ACC112 (cell line): ENCODE measurements around the gene BCAS3.

Source experiments
- H2AFZ ChIP-seq: fragments of 200-600 bp; sonication (generic); one replicate; pipeline ENCODE4 v1.6.0; 2017; ENCODE audit warnings: antibody characterized with exemption, low read length; ENCODE audit not compliant: unreplicated experiment
- H3K27ac ChIP-seq: fragments of 200-600 bp; sonication (generic); 2 replicates; pipeline ENCODE4 v1.5.1; 2014; ENCODE audit warnings: low read depth, mild to moderate bottlenecking, antibody characterized with exemption, low read length, moderate library complexity
- H3K27me3 ChIP-seq: fragments of 200-600 bp; sonication (generic); 2 replicates; pipeline ENCODE4 v1.6.1; 2014; ENCODE audit warnings: mild to moderate bottlenecking, antibody characterized with exemption, low read length, moderate library complexity, mixed read lengths; ENCODE audit not compliant: insufficient read depth
- H3K36me3 ChIP-seq: fragments of 200-600 bp; sonication (generic); 2 replicates; pipeline ENCODE4 v1.6.1; 2016; ENCODE audit warnings: mild to moderate bottlenecking, antibody characterized with exemption, low read length, moderate library complexity, mixed read lengths; ENCODE audit not compliant: insufficient read depth
- H3K4me1 ChIP-seq: fragments of 200-600 bp; sonication (generic); one replicate; pipeline ENCODE4 v1.6.1; 2016; ENCODE audit warnings: low read length, mixed read lengths; ENCODE audit not compliant: insufficient read depth, unreplicated experiment, control insufficient read depth
- H3K4me3 ChIP-seq: fragments of 200-600 bp; sonication (generic); 2 replicates; pipeline ENCODE4 v1.5.1; 2014; ENCODE audit warnings: mild to moderate bottlenecking, low read depth, low read length
- H3K79me2 ChIP-seq: fragments of 200-600 bp; sonication (generic); one replicate; pipeline ENCODE4 v1.6.0; 2016; ENCODE audit warnings: low read length; ENCODE audit not compliant: control insufficient read depth, unreplicated experiment, insufficient read depth

The BCAS3 gene

DNA sequence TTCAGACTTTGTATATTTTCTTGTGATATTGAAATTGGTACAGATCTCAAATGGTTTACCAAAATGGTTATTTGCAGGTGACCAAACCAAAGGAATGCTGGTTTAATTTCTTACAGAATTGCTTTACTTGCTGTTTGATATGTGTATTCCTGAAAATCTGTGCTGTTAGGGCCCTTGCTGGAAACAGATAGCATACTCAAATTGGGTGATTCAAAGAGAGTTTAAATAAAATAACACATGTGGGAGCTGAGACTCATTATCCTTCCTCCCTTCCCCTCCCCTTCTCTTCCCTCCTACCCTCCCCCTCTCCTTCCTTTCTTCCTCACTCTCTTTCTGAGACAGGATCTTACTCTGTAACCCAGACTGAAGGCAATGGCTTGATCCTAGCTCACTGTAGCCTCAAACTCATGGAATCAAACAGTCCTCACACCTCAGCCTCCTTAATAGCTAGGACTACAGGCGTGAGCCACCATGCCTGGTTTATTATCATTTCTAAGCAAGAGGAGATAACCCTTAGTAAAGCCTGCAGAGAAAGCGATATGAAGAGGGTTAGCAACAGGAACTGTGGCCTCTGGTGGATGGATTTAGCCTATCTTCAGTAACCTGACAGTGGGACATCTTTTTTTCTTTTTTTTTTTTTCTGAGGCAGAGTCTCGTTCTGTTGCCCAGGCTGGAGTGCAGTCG is 141.9 kb downstream of the BCAS3 start:
- no peak overlapping the region for H2AFZ ChIP-seq
- H3K36me3 ChIP-seq, result no peaks in the 10 kb centered on the region
- H3K79me2 ChIP-seq, result no peaks in the 10 kb centered on the region
- no peaks in the 10 kb centered on the region for H3K27me3 ChIP-seq
- peaks cover 14% of the 10 kb centered on the region for H3K4me1 ChIP-seq
- H3K27ac ChIP-seq, result no peak overlapping the region
- no peak overlapping the region for H3K4me3 ChIP-seq

DNA sequence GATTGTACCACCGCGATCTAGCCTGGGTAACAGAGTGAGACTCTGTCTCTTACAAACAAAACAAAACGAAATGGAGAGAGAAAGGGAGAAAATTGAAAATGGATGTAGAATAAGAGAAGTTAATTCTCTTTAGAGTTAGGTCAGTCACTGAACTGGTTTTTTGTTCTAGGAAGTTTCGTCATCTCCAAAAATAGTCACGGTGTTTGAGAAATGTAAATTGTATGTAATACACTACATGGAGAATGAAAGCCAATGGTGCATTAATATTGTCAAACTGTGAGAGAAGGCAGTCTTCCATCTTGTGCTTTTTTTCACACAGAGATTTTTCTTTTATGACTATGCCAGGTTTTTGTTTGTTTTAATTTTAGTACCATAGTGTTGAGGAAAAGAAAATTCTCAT is 145.9 kb downstream of the BCAS3 start:
- Histone ChIP-seq H3K79me2 (no peaks in the 10 kb centered on the region), H3K27me3 (no peaks in the 10 kb centered on the region), H3K27ac (no peak overlapping the region), H3K4me3 (no peak overlapping the region), H3K4me1 (no peaks in the 10 kb centered on the region), H3K36me3 (no peaks in the 10 kb centered on the region), H2AFZ (no peak overlapping the region)

DNA sequence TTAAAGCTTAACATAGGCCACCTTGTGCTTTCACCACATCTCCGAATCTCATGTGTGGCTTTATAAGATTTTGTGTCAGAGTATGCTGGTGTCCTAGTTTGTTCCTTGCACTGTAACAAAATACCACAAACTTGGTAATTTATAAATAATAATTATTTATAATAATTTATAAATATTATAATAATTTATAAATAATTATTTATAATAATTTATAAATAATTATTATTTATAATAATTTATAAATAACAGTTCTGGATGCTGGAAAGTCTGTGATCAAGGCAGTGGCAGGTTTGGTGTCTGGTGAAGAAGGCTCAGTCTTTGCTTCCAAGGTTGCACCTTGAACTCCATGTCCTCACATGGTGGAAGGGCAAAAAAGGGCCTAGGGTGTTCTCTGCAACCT is 147.7 kb downstream of the BCAS3 start:
- Histone ChIP-seq H3K27me3 (no peaks in the 10 kb centered on the region), H3K4me3 (no peak overlapping the region), H3K4me1 (no peaks in the 10 kb centered on the region), H3K79me2 (no peaks in the 10 kb centered on the region), H2AFZ (no peak overlapping the region), H3K36me3 (no peaks in the 10 kb centered on the region), H3K27ac (no peak overlapping the region)

DNA sequence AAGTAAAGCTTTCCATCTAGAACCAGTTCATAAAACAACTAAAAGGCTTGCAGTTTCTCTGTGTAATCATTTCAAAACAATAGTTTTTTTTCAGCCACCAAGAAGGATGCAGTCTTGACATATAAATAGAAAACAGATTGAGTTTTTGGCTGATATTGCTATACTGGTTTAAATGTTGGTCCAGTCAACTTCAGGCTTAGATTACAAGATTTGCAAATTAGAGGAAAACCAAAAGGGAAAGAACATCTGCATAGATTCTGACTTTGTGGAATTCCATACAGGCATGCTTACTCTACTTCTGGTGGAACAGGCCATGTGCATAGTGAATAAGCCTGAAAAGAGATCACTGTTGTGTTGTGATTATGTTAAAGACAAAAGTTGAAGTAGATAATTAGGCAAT is 150.3 kb downstream of the BCAS3 start:
- Histone ChIP-seq H3K27ac (no peak overlapping the region), H3K36me3 (no peaks in the 10 kb centered on the region), H3K79me2 (no peaks in the 10 kb centered on the region), H3K27me3 (no peaks in the 10 kb centered on the region), H2AFZ (no peak overlapping the region), H3K4me1 (no peaks in the 10 kb centered on the region), H3K4me3 (no peak overlapping the region)

DNA sequence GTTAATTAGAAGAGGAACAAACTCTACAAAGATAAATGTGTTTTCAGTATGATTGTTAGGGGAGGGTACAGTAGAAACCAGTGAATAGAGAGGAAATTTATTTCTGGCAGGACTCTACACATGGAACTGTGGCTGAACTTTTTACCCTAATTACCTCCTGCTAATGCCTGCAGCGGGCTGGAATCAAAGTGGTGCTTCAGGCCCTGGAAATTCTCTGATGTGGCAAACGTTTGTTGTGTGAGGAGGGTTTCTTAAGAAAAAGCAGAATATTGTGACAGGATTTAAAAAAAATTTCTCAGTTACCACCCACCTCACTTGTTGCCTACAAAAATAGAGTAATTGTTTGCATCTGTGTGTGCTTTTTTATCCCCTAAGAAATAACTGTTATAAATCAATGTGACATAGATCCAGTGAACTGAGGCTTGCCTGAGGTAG is 154.5 kb downstream of the BCAS3 start:
- H2AFZ ChIP-seq, result no peak overlapping the region

DNA sequence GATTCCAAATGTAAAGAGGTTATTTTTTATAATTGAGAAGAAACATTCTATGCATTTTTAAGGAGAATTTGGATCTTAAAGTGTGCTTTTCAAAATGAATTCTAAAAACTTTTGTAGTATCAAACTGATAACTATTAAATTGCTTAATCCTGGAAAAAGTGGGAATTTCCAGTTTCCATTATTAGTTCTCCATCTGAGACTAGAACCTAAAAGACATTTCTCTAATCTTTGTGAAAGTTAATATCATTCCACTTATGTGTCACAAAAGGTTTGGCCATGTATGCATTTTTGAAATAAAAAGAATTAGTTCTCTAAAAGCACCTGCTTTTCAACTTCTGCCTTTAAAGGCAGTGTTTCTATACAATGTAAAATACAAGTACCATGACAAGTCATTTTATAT is 155.0 kb downstream of the BCAS3 start:
- Histone ChIP-seq H3K27me3 (no peaks in the 10 kb centered on the region), H3K27ac (no peak overlapping the region), H3K36me3 (no peaks in the 10 kb centered on the region), H2AFZ (no peak overlapping the region), H3K4me3 (no peak overlapping the region), H3K79me2 (no peaks in the 10 kb centered on the region), H3K4me1 (no peaks in the 10 kb centered on the region)

More for the DNA sequence above, 154.5 kb downstream of the BCAS3 start:
- Histone ChIP-seq H3K36me3 (no peaks in the 10 kb centered on the region), H3K4me1 (no peaks in the 10 kb centered on the region), H3K79me2 (no peaks in the 10 kb centered on the region), H3K4me3 (no peak overlapping the region), H3K27ac (no peak overlapping the region), H3K27me3 (no peaks in the 10 kb centered on the region)

DNA sequence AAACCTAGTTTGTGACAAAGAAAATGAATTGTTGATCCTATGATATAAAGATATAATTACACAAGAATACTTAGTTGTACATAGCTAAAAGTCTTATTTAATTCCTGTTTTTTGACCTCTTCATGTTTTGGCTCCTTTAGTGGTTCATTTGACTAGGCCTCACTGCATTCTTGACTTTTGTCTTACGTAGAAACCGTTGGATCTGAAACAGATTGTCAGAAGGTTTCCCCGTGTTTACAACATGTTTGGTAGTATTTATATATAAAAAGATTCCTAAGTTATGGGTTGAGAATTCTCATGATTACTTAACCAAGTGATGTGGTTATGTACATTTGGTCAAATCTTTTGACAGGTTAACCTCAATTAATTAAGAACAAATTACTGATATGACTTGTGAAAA is 162.8 kb downstream of the BCAS3 start:
- Histone ChIP-seq H3K4me1 (no peaks in the 10 kb centered on the region), H3K4me3 (no peak overlapping the region), H3K27me3 (no peaks in the 10 kb centered on the region), H3K79me2 (no peaks in the 10 kb centered on the region), H2AFZ (no peak overlapping the region), H3K27ac (no peak overlapping the region), H3K36me3 (no peaks in the 10 kb centered on the region)

DNA sequence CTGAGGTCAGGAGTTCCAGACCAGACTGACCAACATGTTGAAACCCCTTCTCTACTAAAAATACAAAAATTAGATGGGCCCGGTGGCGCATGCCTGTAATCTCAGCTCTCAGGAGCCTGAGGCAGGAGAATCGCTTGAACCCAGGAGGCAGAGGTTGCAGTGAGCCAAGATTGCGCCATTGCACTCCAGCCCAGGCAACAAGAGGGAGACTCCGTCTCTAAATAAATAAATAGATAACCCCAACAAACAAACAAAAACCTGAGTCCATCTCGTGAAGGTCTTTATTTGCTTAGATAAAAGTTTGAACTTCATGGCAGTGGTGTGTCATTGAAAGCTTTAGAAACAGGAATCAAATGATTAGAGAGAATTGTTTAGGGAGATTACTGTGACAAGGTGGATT is 167.4 kb downstream of the BCAS3 start:
- Histone ChIP-seq H3K79me2 (no peaks in the 10 kb centered on the region), H3K36me3 (no peaks in the 10 kb centered on the region), H3K27ac (no peak overlapping the region), H3K4me1 (no peaks in the 10 kb centered on the region), H3K27me3 (no peaks in the 10 kb centered on the region), H3K4me3 (no peak overlapping the region), H2AFZ (no peak overlapping the region)

DNA sequence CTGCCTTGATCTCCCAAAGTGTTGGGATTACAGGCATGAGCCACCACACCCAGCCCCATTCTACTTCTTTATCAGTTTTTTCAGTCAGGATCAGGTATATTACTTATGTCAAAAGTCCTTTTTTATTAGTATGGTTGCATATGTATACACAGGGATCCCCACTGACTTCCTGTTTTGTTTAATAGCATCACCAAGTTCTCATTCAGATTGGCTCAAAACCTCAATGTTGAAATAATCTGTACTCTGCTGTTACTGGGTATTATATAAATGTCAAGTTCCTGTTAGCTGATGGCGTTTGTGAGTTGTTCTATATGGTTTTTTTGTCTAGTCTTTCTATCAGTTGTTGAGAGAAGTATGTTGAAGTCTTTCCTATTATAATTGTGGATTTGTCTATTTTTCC is 168.5 kb downstream of the BCAS3 start:
- Histone ChIP-seq H3K36me3 (no peaks in the 10 kb centered on the region), H3K27me3 (no peaks in the 10 kb centered on the region), H3K79me2 (no peaks in the 10 kb centered on the region), H3K27ac (no peak overlapping the region), H3K4me1 (no peaks in the 10 kb centered on the region), H2AFZ (no peak overlapping the region), H3K4me3 (no peak overlapping the region)

DNA sequence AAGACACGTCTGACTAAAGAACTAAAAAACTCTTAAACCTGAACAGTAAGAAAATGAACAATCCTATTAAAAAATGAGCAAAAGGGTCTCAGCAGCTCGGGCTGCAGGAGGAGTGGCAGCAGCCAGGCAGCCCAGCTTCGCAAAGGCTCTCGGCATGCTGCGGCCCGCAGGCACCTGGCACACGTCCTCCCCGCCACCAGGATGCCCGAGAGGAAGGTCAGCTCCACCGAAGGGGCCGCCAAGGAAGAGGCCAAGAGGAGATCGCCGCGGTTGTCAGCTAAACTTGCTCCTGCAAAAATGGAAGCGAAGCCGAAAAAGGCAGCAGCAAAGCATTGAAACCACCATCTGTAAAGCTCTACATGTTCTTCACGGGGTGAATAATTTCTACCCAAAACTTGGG is 173.5 kb downstream of the BCAS3 start:
- no peaks in the 10 kb centered on the region for H3K27me3 ChIP-seq
- H3K4me1 ChIP-seq, result no peaks in the 10 kb centered on the region
- no peak overlapping the region for H2AFZ ChIP-seq
- no peak overlapping the region for H3K27ac ChIP-seq
- H3K79me2 ChIP-seq, result no peaks in the 10 kb centered on the region
- H3K36me3 ChIP-seq, result no peaks in the 10 kb centered on the region
- H3K4me3 ChIP-seq, result no peak overlapping the region

DNA sequence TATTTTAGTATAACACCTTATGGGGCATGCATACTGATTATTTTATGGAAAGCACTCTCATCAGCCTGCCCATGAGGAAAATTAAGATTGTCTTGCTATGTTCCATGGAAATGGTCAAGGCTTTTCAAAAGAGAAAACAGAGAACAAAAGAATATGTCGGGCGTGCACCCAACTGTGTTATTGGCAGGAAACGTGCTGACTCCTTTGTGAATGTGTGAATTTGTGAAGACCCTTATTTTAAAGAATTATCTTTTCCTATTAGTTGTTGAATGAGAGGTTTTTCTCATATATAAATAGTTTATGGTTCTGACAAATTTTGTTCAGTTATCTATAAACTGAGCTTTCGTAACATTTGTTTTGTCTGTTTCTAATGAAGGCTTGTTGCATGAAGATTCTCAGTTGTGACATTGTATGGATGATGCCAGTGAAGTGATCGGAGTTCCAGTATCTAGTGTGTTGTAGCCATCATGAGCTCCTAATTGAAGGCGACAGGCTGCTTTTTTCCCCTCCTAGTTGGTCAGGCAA is 180.0 kb downstream of the BCAS3 start:
- no peaks in the 10 kb centered on the region for H3K4me1 ChIP-seq
- H2AFZ ChIP-seq, result no peak overlapping the region
- H3K4me3 ChIP-seq, result no peak overlapping the region
- no peaks in the 10 kb centered on the region for H3K27me3 ChIP-seq
- H3K79me2 ChIP-seq, result no peaks in the 10 kb centered on the region
- H3K27ac ChIP-seq, result no peak overlapping the region
- H3K36me3 ChIP-seq, result no peaks in the 10 kb centered on the region
